Measurements from ENCODE around the gene CERS6.

GRCh38 chr2:168683996-168684395 is 227.9 kb downstream of the CERS6 start:
- TF ChIP-seq CTCF (IDR thresholded peaks at IDR 0.05) (no peak), POLR2A (IDR thresholded peaks at IDR 0.05) (no peak)

All from breast epithelium (tissue), 3 donors.